ENCODE measurements around the gene FOXD3.

DNA sequence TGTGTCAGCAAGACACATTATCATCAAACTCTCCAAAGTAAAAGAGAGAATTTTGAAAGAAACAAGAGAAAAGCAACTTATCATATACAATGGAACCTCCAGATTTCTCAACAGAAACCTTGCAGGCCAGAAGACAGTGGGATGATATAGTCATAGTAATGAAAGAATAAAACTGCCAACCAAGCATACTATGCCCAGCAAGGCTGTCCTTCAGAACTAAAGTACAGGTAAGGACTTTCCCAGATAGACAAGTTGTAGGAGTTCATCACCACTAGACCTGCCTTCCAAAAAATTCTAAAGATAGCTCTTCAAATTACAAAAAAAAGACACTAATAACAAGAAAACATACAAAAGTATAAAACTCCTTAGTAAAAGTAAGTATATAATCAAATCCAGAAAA is 33.2 kb upstream of the FOXD3 start:
- TF ChIP-seq, protein P1, sequence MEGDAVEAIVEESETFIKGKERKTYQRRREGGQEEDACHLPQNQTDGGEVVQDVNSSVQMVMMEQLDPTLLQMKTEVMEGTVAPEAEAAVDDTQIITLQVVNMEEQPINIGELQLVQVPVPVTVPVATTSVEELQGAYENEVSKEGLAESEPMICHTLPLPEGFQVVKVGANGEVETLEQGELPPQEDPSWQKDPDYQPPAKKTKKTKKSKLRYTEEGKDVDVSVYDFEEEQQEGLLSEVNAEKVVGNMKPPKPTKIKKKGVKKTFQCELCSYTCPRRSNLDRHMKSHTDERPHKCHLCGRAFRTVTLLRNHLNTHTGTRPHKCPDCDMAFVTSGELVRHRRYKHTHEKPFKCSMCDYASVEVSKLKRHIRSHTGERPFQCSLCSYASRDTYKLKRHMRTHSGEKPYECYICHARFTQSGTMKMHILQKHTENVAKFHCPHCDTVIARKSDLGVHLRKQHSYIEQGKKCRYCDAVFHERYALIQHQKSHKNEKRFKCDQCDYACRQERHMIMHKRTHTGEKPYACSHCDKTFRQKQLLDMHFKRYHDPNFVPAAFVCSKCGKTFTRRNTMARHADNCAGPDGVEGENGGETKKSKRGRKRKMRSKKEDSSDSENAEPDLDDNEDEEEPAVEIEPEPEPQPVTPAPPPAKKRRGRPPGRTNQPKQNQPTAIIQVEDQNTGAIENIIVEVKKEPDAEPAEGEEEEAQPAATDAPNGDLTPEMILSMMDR (IDR thresholded peaks at IDR 0.05) = no peak
- no peak for TF ChIP-seq POLR2A (IDR thresholded peaks at IDR 0.05)
